DOHH2 (cell line): ENCODE data around the gene OLFM3.

Experiments used
- CTCF ChIP-seq: fragments of 200-600 bp; sonication (generic); IDR thresholded peaks from one replicate; pipeline ENCODE4 v1.5.1; 2014; ENCODE audit warnings: antibody characterized with exemption, mild to moderate bottlenecking, low read depth, low read length; ENCODE audit not compliant: poor library complexity, severe bottlenecking
- EZH2phosphoT487 ChIP-seq: fragments of 200-600 bp; sonication (generic); IDR thresholded peaks from 2 replicates; pipeline ENCODE4 v1.6.1; 2017; ENCODE audit warnings: borderline replicate concordance, mild to moderate bottlenecking, antibody characterized with exemption, low read length, moderate library complexity, mixed read lengths

DNA sequence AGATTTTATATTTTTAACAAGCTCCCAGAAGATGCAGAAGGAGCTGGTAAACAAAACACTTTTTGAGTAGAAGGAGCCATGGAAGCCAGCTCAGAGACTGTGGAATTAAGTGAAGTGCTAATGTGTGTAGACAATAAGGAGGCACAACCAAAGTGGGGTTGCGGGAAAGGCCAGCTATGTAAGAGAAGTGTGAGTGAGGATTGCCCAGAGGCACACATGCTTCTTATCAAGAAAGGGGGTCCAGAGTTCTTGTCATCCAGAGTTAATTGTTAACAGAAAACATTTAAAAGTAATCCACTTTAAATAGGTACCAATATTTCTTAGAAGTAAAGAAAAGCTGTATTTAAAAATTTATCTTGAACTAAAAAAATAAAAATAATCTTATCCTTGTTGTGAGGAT, 136.8 kb downstream of the OLFM3 start:
- no peak for TF ChIP-seq CTCF
- no peak for TF ChIP-seq EZH2phosphoT487
